H1 (cell line): ENCODE results near the gene DRC3. TPM values are rescaled to one million over a fixed set of nuclear protein-coding genes. Genes with fewer than 3 reads are reported as not detected.
A peak's percentile ranks its signal among the peaks of the same experiment; 100 is the strongest.

ENCODE experiments used
- CTCF ChIA-PET: fragments of 300-600 bp; sonication (Branson Sonifier 250); formaldehyde crosslinking; loops from one replicate; lab custom pipeline; 2021; ENCODE audit not compliant: partially characterized antibody; lab: Charles Lee
- POLR2A ChIA-PET: fragments of 300-600 bp; sonication (Branson Sonifier 250); formaldehyde crosslinking; loops from one replicate; lab custom pipeline; 2021; ENCODE audit warnings: inconsistent platforms; ENCODE audit not compliant: partially characterized antibody; lab: Charles Lee
- DNase-seq, 2 experiments: peaks; one replicate each; pipeline versions ENCODE4 v3.0.0 to v3.0.0-alpha.2; 2010 to 2022; ENCODE audit warnings: low spot score in 2 of 2, low read depth in 1 of 2, mixed read lengths in 1 of 2
- FAIRE-seq: peaks from 2 replicates; lab custom pipeline; 2011; peaks lifted over from hg19 to GRCh38; lab: Jason Lieb, UNC
- H2AFZ ChIP-seq: 2 replicates; pipeline ENCODE4 v1.8.1; 2012; ENCODE audit warnings: low read length, inconsistent platforms
- H2AK5ac ChIP-seq: 2 replicates; pipeline ENCODE4 v1.6.1; 2013; ENCODE audit warnings: low read depth, low read length
- H2BK120ac ChIP-seq: replicated peaks from 2 replicates; pipeline ENCODE3; 2013; ENCODE audit warnings: low read depth, low read length, inconsistent platforms
- H2BK12ac ChIP-seq: 2 replicates; pipeline ENCODE4 v1.6.1; 2013; ENCODE audit warnings: low read depth, low read length
- H2BK15ac ChIP-seq: 2 replicates; pipeline ENCODE4 v1.6.1; 2013; ENCODE audit warnings: low read length
- H2BK20ac ChIP-seq: 2 replicates; pipeline ENCODE4 v1.6.1; 2013; ENCODE audit warnings: low read length
- H2BK5ac ChIP-seq: 2 replicates; pipeline ENCODE4 v1.6.1; 2013; ENCODE audit warnings: low read depth, low read length
- H3K14ac ChIP-seq: 2 replicates; pipeline ENCODE4 v1.6.1; 2013; ENCODE audit warnings: inconsistent platforms; ENCODE audit not compliant: insufficient read length
- H3K18ac ChIP-seq: 2 replicates; pipeline ENCODE4 v1.6.1; 2013; ENCODE audit warnings: low read length; ENCODE audit errors: extremely low read depth
- H3K23ac ChIP-seq: 2 replicates; pipeline ENCODE4 v1.6.1; 2013; ENCODE audit warnings: inconsistent platforms; ENCODE audit not compliant: insufficient read length
- H3K23me2 ChIP-seq: 2 replicates; pipeline ENCODE4 v1.6.1; 2013; ENCODE audit warnings: low read depth, low read length
- H3K27ac ChIP-seq: 2 replicates; pipeline ENCODE4 v1.6.1; 2011; ENCODE audit warnings: low read depth, low read length, inconsistent platforms
- H3K27me3 ChIP-seq, 4 experiments: replicated peaks in 1 of 4; 1 replicate in 1 of 4; 2 replicates in 3 of 4; pipeline versions ENCODE4 v1.6.1 to v1.8.1; 2011 to 2013; ENCODE audit warnings: low read length in 3 of 4, mild to moderate bottlenecking in 3 of 4, inconsistent platforms in 2 of 4, mixed read lengths in 2 of 4, moderate library complexity in 1 of 4; ENCODE audit not compliant: control insufficient read depth in 3 of 4, insufficient read depth in 3 of 4; ENCODE audit errors: extremely low read depth in 1 of 4
- H3K36me3 ChIP-seq, 4 experiments: 2 replicates each; pipeline versions ENCODE4 v1.6.1 to v1.8.1; 2011 to 2013; ENCODE audit warnings: mild to moderate bottlenecking in 4 of 4, low read length in 3 of 4, moderate library complexity in 2 of 4, control low read depth in 1 of 4, inconsistent platforms in 1 of 4; ENCODE audit not compliant: insufficient read depth in 4 of 4, control insufficient read depth in 2 of 4
- H3K4ac ChIP-seq: replicated peaks from 2 replicates; pipeline ENCODE3; 2013; ENCODE audit warnings: low read length, low read depth, mixed read lengths, inconsistent platforms; ENCODE audit not compliant: insufficient read length
- H3K4me1 ChIP-seq, 4 experiments: replicated peaks in 1 of 4; 1 replicate in 1 of 4; 2 replicates in 3 of 4; pipeline versions ENCODE4 v1.6.1 to v1.8.1; 2011 to 2013; ENCODE audit warnings: low read length in 3 of 4, inconsistent platforms in 2 of 4, mixed read lengths in 1 of 4; ENCODE audit not compliant: insufficient read depth in 4 of 4, control insufficient read depth in 3 of 4
- H3K4me2 ChIP-seq, 2 experiments: 2 replicates each; pipeline versions ENCODE4 v1.6.1 to v1.8.1; 2011 to 2013; ENCODE audit warnings: low read depth in 2 of 2, low read length in 2 of 2, control low read depth in 1 of 2, inconsistent platforms in 1 of 2, mild to moderate bottlenecking in 1 of 2; ENCODE audit not compliant: insufficient read depth in 1 of 2
- H3K4me3 ChIP-seq, 4 experiments: fragments of 200-600, 300-600 bp in 1 of 4; sonication (generic), shearing (Covaris generic), sonication (Bioruptor Twin) in 1 of 4; 2 replicates each; pipeline versions ENCODE4 v1.5.1 to v1.8.1; 2011 to 2016; ENCODE audit warnings: low read length in 4 of 4, low read depth in 3 of 4, control low read depth in 2 of 4, inconsistent platforms in 2 of 4, mild to moderate bottlenecking in 2 of 4, mixed read lengths in 1 of 4, moderate library complexity in 1 of 4; ENCODE audit not compliant: insufficient read depth in 2 of 4; ENCODE audit errors: extremely low read depth in 1 of 4
- H3K56ac ChIP-seq: replicated peaks from 2 replicates; pipeline ENCODE3; 2013; ENCODE audit warnings: low read depth, mild to moderate bottlenecking, mixed read lengths, low read length, inconsistent platforms; ENCODE audit not compliant: insufficient read length
- H3K79me1 ChIP-seq: 2 replicates; pipeline ENCODE4 v1.6.1; 2013; ENCODE audit warnings: low read depth, low read length, control low read depth
- H3K79me2 ChIP-seq, 2 experiments: 2 replicates each; pipeline versions ENCODE4 v1.6.1 to v1.8.1; 2012 to 2013; ENCODE audit warnings: low read length in 2 of 2, mild to moderate bottlenecking in 2 of 2, inconsistent platforms in 1 of 2; ENCODE audit not compliant: insufficient read depth in 2 of 2, control insufficient read depth in 1 of 2
- H3K9ac ChIP-seq, 4 experiments: replicated peaks in 1 of 4; 1 replicate in 1 of 4; 2 replicates in 3 of 4; pipeline versions ENCODE4 v1.6.1 to v1.8.1; 2011 to 2013; ENCODE audit warnings: low read depth in 3 of 4, low read length in 3 of 4, control low read depth in 2 of 4, mild to moderate bottlenecking in 2 of 4, moderate library complexity in 2 of 4, inconsistent platforms in 1 of 4; ENCODE audit errors: extremely low read depth in 1 of 4
- H3K9me3 ChIP-seq, 2 experiments: 2 replicates each; pipeline versions ENCODE4 v1.6.1 to v1.8.1; 2012 to 2013; ENCODE audit warnings: mild to moderate bottlenecking in 2 of 2, moderate library complexity in 2 of 2, control low read depth in 1 of 2, inconsistent platforms in 1 of 2, low read depth in 1 of 2, low read length in 1 of 2, mixed read lengths in 1 of 2; ENCODE audit not compliant: insufficient read depth in 2 of 2
- H4K20me1 ChIP-seq, 2 experiments: replicated peaks in 1 of 2; 2 replicates each; pipeline versions ENCODE3 to v1.8.1; 2011 to 2013; ENCODE audit warnings: inconsistent platforms in 2 of 2, low read length in 2 of 2, mild to moderate bottlenecking in 1 of 2; ENCODE audit not compliant: insufficient read depth in 2 of 2, control insufficient read depth in 1 of 2
- H4K5ac ChIP-seq: 2 replicates; pipeline ENCODE4 v1.6.1; 2013; ENCODE audit warnings: low read length, low read depth, mixed read lengths, inconsistent platforms; ENCODE audit not compliant: insufficient read length
- H4K8ac ChIP-seq: 2 replicates; pipeline ENCODE4 v1.8.0; 2013; ENCODE audit warnings: mild to moderate bottlenecking, moderate library complexity, low read length, inconsistent platforms; ENCODE audit not compliant: insufficient read depth; ENCODE audit errors: extremely low read depth
- H4K91ac ChIP-seq: replicated peaks from 2 replicates; pipeline ENCODE3; 2013; ENCODE audit warnings: low read length, mixed read lengths, inconsistent platforms; ENCODE audit not compliant: insufficient read length
- BCL11A ChIP-seq, 2 experiments: IDR thresholded peaks; one replicate each; pipeline ENCODE4 v1.6.1; 2011; ENCODE audit warnings: low read depth in 2 of 2, low read length in 2 of 2, mild to moderate bottlenecking in 2 of 2
- CBX8 ChIP-seq: fragments of 300-800, 300-1000 bp; sonication (generic); IDR thresholded peaks from 2 replicates; pipeline ENCODE4 v1.7.1; 2016; ENCODE audit warnings: low read depth, low read length, borderline replicate concordance
- CTBP2 ChIP-seq: IDR thresholded peaks from 2 replicates; pipeline ENCODE4 v1.7.0; 2011; ENCODE audit warnings: borderline replicate concordance, mild to moderate bottlenecking, moderate library complexity, mixed read lengths, low read length; ENCODE audit not compliant: insufficient read depth, insufficient read length
- GTF2F1 ChIP-seq: IDR thresholded peaks from 2 replicates; pipeline ENCODE4 v1.6.1; 2012; ENCODE audit warnings: low read depth, low read length, improper control_type of control experiment, borderline replicate concordance
- RXRA ChIP-seq: IDR thresholded peaks from 2 replicates; pipeline ENCODE4 v1.6.1; 2011; ENCODE audit warnings: low read depth, mild to moderate bottlenecking, low read length, moderate library complexity; ENCODE audit not compliant: insufficient read depth
- SIN3A ChIP-seq, 2 experiments: IDR thresholded peaks in 1 of 2; conservative IDR thresholded peaks in 1 of 2; 2 replicates each; pipeline ENCODE4 v1.6.1; 2011 to 2012; ENCODE audit warnings: low read length in 2 of 2, improper control_type of control experiment in 1 of 2, low read depth in 1 of 2, mild to moderate bottlenecking in 1 of 2
- SIRT6 ChIP-seq: IDR thresholded peaks from one replicate; pipeline ENCODE4 v1.7.1; 2012; ENCODE audit warnings: low read length, inconsistent platforms
- SP2 ChIP-seq: IDR thresholded peaks from 2 replicates; pipeline ENCODE4 v1.6.1; 2012; ENCODE audit warnings: mild to moderate bottlenecking, low read length, inconsistent platforms
- TCF12 ChIP-seq: IDR thresholded peaks from 2 replicates; pipeline ENCODE4 v1.6.1; 2011; ENCODE audit warnings: low read depth, mild to moderate bottlenecking, low read length
- WGBS, 2 experiments: shearing (Covaris generic) in 1 of 2; methylation state at CpG; one replicate each; pipeline versions ENCODE4 v1.1.6 to v1.1.7; 2013 to 2015; ENCODE audit warnings: low lambda C conversion rate in 2 of 2, mixed read lengths in 2 of 2, inconsistent platforms in 1 of 2, low coverage in 1 of 2, missing lambda C conversion rate in 1 of 2; ENCODE audit not compliant: insufficient replicate concordance in 2 of 2, insufficient coverage in 1 of 2, insufficient read length in 1 of 2; ENCODE audit errors: extremely low coverage in 1 of 2, missing lambda C conversion rate in 1 of 2; 5-methylcytosine and 5-hydroxymethylcytosine counted together
- polyA plus RNA-seq, 7 experiments: library from polyadenylated mRNA; depleted of rRNA in 3 of 7; stranded (reverse) in 5 of 7; unstranded in 2 of 7; fragments of >200 nt in 5 of 7; fragments of 200-250 nt in 2 of 7; gene quantifications; 1 replicate in 5 of 7; 2 replicates in 1 of 7; 4 replicates in 1 of 7; pipeline versions ENCODE4 v1.2.1 to v1.2.3, GENCODE V29; 2011 to 2013; ENCODE audit warnings: missing spikeins in 2 of 7, mixed read lengths in 2 of 7
- total RNA-seq: library from RNA; stranded (reverse); fragmentation: NEBNext Ultra II Directional; extraction: Animal tissue kit (Norgen Biotek cat#: 25700); gene quantifications from 2 replicates; pipeline ENCODE4 v1.2.1, GENCODE V29; 2021
- TF ChIP-seq, protein P1 (sequence below): IDR thresholded peaks from 2 replicates; pipeline ENCODE4 v1.6.1; 2011; ENCODE audit warnings: low read depth, mild to moderate bottlenecking, low read length; ENCODE audit not compliant: insufficient read depth

The DRC3 gene
- total and polyA plus RNA-seq, 2 of the 8 experiments (the other 6 are each of a cell fraction or from before 2014, with no cell fraction given): 0.59 TPM; not detected in 1

DNA sequence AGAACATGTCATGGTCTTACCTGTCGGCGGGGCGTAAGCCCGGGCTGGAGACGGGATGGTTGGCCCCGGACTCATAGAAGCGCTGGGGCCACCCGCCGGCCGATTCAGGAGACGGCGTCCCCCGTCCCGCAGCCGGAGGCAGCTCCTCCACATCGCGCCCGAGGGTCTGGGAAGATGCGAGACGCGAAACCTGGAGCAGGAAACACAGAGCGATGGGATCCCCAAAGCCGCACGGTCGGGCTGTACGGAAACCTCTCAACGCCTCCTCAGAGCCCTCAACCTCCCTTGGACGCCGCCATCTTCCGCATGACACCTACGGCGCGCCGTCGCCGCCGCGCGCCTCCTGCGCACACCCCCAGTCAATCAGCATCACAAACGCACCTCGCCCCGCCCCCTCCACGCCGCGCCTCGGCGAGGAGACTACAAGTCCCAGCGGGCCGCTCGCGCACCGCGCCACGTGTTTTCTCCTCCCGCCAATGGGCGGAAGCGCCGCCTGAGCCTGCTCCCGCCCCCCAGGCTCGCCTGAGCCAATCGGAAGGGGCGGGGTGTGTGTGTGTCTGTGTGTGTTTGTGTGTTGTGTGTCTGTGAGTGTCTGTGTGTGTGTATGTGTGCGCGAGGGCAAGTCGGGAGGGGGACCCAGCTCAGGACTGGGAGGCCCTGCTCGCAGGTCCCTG, 66.3 kb downstream of the DRC3 start, which contains the start of the genes ATPAF2 and GID4:
Gene ATPAF2, minus strand, starts transcription at position 308 of the 674 bp plus-strand sequence. Its CDS starts 155 bp downstream, at position 153.
Gene GID4, plus strand, starts transcription at position 548 of the 674 bp plus-strand sequence. Its CDS starts 57 bp downstream, at position 605.
- ChIA-PET POLR2A (interaction anchor here (0.9 to 1.6 kb wide), 5 partner anchors 12 to 117 kb away, joined by 3 to 7 read pairs (median 3); no protein-coding TSS in a partner anchor), CTCF (interaction anchor here (1.0 to 1.7 kb wide), 6 partner anchors 14 to 254 kb away, joined by 3 to 5 read pairs (median 4); no protein-coding TSS in a partner anchor)
- Histone ChIP-seq H3K4me2 (peak within 1 kb of the TSS; percentile 71 to 84), H2AFZ (peak within 1 kb of the TSS; percentile 89; the same call in 1 of the 2 replicates), H3K27ac (no peak within 1 kb of the TSS), H3K79me1 (peaks cover 3% of the 10 kb centered on the region; the same call in 1 of the 2 replicates), H2BK5ac (peak within 1 kb of the TSS; percentile 73; the same call in 1 of the 2 replicates), H3K4me3 (peak within 1 kb of the TSS; percentile 79 to 95 (median 86)), H3K14ac (no peak within 1 kb of the TSS), H3K36me3 (no peaks in the 10 kb centered on the region), H3K9ac (peak within 1 kb of the TSS; percentile 68 to 84 (median 76)), H3K18ac (0 out of 2 replicates have a peak within 1 kb of the TSS, but pooled peaks have one; percentile 89), H3K4me1 (peaks cover 0 to 4% (median 3%) of the 10 kb centered on the region in 4 experiments), H3K23ac (no peak within 1 kb of the TSS), H4K5ac (peak within 1 kb of the TSS; percentile 33), H3K56ac (no peak within 1 kb of the TSS), H4K20me1 (peaks cover 4 to 5% of the 10 kb centered on the region in 2 experiments), H4K8ac (peak within 1 kb of the TSS; percentile 92), H2AK5ac (no peak within 1 kb of the TSS), H4K91ac (no peak within 1 kb of the TSS), H3K23me2 (peaks cover 7% of the 10 kb centered on the region), H3K9me3 (no peaks in the 10 kb centered on the region), H3K79me2 (peaks cover 0 to 20% of the 10 kb centered on the region in 2 experiments; a peak in 1 of 4 replicates), H2BK12ac (no peak within 1 kb of the TSS; the same call in 1 of the 2 replicates), H2BK20ac (no peak within 1 kb of the TSS), H3K4ac (no peak within 1 kb of the TSS), H3K27me3 (peaks cover 0 to 6% (median 3%) of the 10 kb centered on the region in 4 experiments; a peak in 2 of 7 replicates), H2BK120ac (no peak within 1 kb of the TSS), H2BK15ac (no peak within 1 kb of the TSS)
- 2% methylated on average over 61 of the region's 67 CpGs; no CpG with 5 or more reads in 1 of the 2 experiments for WGBS, 2 experiments
- FAIRE-seq: peak; percentile 28
- DNase-seq: peak; percentile 99 to 100
- no peak for TF ChIP-seq CBX8
- no peak for TF ChIP-seq RXRA
- peak; percentile 62 for TF ChIP-seq SP2
- no peak for TF ChIP-seq CTBP2
- TF ChIP-seq, protein P1, sequence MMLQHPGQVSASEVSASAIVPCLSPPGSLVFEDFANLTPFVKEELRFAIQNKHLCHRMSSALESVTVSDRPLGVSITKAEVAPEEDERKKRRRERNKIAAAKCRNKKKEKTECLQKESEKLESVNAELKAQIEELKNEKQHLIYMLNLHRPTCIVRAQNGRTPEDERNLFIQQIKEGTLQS: peak; percentile 94
- no peak for TF ChIP-seq BCL11A (IDR thresholded peaks at IDR 0.05; ENCODE audit: low read depth in 2 of 2, low read length in 2 of 2)
- TF ChIP-seq SIN3A (conservative IDR thresholded peaks at IDR 0.05 in 1 of 2, IDR thresholded peaks at IDR 0.05 in 1 of 2; ENCODE audit: low read depth in 1 of 2, low read length in 2 of 2): peak in 1 of 2 experiments; percentile 90; a peak in 2 of 4 replicates
- TF ChIP-seq TCF12: 0 out of 2 replicates have a peak, but pooled peaks have one; percentile 21
- TF ChIP-seq SIRT6: no peak
- no peak for TF ChIP-seq GTF2F1
